HepG2 (cell line): ENCODE results near the gene LIMS2. TPM values are rescaled to one million over a fixed set of nuclear protein-coding genes. Genes with fewer than 3 reads are reported as not detected.

Source experiments
- JDP2 ChIP-seq: sonication (generic); formaldehyde crosslinking; IDR thresholded peaks from 2 replicates; pipeline ENCODE4 v1.8.1; 2022; ENCODE audit warnings: missing genetic modification reagents, borderline replicate concordance
- JUND ChIP-seq: sonication (generic); formaldehyde crosslinking; IDR thresholded peaks from 2 replicates; pipeline ENCODE4 v1.8.0; 2022; ENCODE audit warnings: mild to moderate bottlenecking, missing genetic modification reagents
- KAT7 ChIP-seq: IDR thresholded peaks from 2 replicates; pipeline ENCODE4 v1.6.1; 2018; ENCODE audit warnings: borderline replicate concordance, missing compliant biosample characterization
- KLF13 ChIP-seq: sonication (generic); formaldehyde crosslinking; IDR thresholded peaks from 2 replicates; pipeline ENCODE4 v1.4.0; 2020; ENCODE audit warnings: mild to moderate bottlenecking, missing genetic modification reagents
- SATB2 ChIP-seq: sonication (generic); formaldehyde crosslinking; IDR thresholded peaks from 2 replicates; pipeline ENCODE4 v1.5.0; 2020; ENCODE audit warnings: missing genetic modification reagents
- TSC22D2 ChIP-seq: sonication (generic); formaldehyde crosslinking; IDR thresholded peaks from 2 replicates; pipeline ENCODE4 v1.5.1; 2020; ENCODE audit warnings: missing genetic modification reagents, mild to moderate bottlenecking, borderline replicate concordance
- ZFYVE20 ChIP-seq: sonication (generic); formaldehyde crosslinking; IDR thresholded peaks from 2 replicates; pipeline ENCODE4 v1.8.0; 2023; ENCODE audit warnings: low read depth, mild to moderate bottlenecking, moderate library complexity, missing genetic modification reagents, borderline replicate concordance
- polyA plus RNA-seq, 8 experiments: library from polyadenylated mRNA; depleted of rRNA in 3 of 8; stranded (reverse) in 7 of 8; unstranded in 1 of 8; fragments of >200 nt; fragmentation: Illumina TruSeq in 4 of 8; extraction: Trizol in 4 of 8; gene quantifications; 2 replicates each; pipeline versions ENCODE4 v1.2.1 to v1.2.3, GENCODE V29; 2011 to 2016; ENCODE audit warnings: low read depth in 4 of 8, missing spikeins in 1 of 8, mixed read lengths in 1 of 8; ENCODE audit not compliant: insufficient read depth in 1 of 8
- total RNA-seq, 5 experiments: library from RNA; depleted of rRNA; stranded (reverse); fragments of >200 nt; fragmentation: Illumina TruSeq; extraction: Trizol; gene quantifications; 2 replicates each; pipeline ENCODE4 v1.2.3, GENCODE V29; 2016; ENCODE audit warnings: low read depth in 1 of 5
- TF ChIP-seq, protein P1 (sequence below): sonication (generic); formaldehyde crosslinking; IDR thresholded peaks from 2 replicates; pipeline ENCODE4 v1.4.0; 2020; ENCODE audit warnings: missing genetic modification reagents, borderline replicate concordance
- TF ChIP-seq, protein P2 (sequence below): sonication (generic); formaldehyde crosslinking; IDR thresholded peaks from one replicate; pipeline ENCODE4 v1.5.1; 2020; ENCODE audit warnings: mild to moderate bottlenecking, missing genetic modification reagents; ENCODE audit errors: not compliant biosample characterization
- TF ChIP-seq, protein P3 (sequence below): sonication (generic); formaldehyde crosslinking; IDR thresholded peaks from 2 replicates; pipeline ENCODE4 v1.5.1; 2020; ENCODE audit warnings: missing genetic modification reagents, mild to moderate bottlenecking, borderline replicate concordance
- TF ChIP-seq, protein P4 (sequence below), 2 experiments: IDR thresholded peaks; 2 replicates each; pipeline ENCODE4 v1.6.1; 2011 to 2012; ENCODE audit warnings: low read length in 2 of 2, borderline replicate concordance in 1 of 2, low read depth in 1 of 2, mild to moderate bottlenecking in 1 of 2, moderate library complexity in 1 of 2

LIMS2 gene
- total and polyA plus RNA-seq, 2 of the 13 experiments (the other 11 are each of a cell fraction or from before 2014, with no cell fraction given), result 1.0 to 1.9 TPM

DNA sequence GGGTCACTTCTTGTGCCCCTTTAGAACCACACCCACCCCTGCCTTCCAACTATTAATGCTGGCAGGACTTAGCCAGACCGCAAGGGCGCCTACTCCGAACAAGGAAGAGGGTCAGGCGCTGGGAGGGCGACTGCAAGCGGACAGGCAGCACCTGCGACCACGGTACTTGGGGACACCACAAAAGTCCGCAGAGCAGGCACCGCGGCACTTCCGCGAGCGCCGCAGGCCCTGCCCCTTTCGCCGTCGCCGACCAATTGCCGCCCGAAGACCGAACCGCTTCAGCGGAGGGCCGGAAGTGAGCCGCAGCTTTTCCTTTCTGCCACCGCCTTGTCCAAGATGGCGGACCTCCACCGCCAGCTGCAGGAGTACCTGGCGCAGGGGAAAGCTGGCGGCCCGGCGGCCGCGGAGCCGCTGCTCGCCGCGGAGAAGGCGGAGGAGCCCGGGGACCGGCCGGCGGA is 25.9 kb upstream of the LIMS2 start, which contains the start of gene SFT2D3 (continued):
- TF ChIP-seq, protein P1, sequence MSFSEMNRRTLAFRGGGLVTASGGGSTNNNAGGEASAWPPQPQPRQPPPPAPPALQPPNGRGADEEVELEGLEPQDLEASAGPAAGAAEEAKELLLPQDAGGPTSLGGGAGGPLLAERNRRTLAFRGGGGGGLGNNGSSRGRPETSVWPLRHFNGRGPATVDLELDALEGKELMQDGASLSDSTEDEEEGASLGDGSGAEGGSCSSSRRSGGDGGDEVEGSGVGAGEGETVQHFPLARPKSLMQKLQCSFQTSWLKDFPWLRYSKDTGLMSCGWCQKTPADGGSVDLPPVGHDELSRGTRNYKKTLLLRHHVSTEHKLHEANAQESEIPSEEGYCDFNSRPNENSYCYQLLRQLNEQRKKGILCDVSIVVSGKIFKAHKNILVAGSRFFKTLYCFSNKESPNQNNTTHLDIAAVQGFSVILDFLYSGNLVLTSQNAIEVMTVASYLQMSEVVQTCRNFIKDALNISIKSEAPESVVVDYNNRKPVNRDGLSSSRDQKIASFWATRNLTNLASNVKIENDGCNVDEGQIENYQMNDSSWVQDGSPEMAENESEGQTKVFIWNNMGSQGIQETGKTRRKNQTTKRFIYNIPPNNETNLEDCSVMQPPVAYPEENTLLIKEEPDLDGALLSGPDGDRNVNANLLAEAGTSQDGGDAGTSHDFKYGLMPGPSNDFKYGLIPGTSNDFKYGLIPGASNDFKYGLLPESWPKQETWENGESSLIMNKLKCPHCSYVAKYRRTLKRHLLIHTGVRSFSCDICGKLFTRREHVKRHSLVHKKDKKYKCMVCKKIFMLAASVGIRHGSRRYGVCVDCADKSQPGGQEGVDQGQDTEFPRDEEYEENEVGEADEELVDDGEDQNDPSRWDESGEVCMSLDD (CRISPR knock-in tag), result peak; percentile 33; the same call in 1 of the 2 replicates
- TF ChIP-seq, protein P2, sequence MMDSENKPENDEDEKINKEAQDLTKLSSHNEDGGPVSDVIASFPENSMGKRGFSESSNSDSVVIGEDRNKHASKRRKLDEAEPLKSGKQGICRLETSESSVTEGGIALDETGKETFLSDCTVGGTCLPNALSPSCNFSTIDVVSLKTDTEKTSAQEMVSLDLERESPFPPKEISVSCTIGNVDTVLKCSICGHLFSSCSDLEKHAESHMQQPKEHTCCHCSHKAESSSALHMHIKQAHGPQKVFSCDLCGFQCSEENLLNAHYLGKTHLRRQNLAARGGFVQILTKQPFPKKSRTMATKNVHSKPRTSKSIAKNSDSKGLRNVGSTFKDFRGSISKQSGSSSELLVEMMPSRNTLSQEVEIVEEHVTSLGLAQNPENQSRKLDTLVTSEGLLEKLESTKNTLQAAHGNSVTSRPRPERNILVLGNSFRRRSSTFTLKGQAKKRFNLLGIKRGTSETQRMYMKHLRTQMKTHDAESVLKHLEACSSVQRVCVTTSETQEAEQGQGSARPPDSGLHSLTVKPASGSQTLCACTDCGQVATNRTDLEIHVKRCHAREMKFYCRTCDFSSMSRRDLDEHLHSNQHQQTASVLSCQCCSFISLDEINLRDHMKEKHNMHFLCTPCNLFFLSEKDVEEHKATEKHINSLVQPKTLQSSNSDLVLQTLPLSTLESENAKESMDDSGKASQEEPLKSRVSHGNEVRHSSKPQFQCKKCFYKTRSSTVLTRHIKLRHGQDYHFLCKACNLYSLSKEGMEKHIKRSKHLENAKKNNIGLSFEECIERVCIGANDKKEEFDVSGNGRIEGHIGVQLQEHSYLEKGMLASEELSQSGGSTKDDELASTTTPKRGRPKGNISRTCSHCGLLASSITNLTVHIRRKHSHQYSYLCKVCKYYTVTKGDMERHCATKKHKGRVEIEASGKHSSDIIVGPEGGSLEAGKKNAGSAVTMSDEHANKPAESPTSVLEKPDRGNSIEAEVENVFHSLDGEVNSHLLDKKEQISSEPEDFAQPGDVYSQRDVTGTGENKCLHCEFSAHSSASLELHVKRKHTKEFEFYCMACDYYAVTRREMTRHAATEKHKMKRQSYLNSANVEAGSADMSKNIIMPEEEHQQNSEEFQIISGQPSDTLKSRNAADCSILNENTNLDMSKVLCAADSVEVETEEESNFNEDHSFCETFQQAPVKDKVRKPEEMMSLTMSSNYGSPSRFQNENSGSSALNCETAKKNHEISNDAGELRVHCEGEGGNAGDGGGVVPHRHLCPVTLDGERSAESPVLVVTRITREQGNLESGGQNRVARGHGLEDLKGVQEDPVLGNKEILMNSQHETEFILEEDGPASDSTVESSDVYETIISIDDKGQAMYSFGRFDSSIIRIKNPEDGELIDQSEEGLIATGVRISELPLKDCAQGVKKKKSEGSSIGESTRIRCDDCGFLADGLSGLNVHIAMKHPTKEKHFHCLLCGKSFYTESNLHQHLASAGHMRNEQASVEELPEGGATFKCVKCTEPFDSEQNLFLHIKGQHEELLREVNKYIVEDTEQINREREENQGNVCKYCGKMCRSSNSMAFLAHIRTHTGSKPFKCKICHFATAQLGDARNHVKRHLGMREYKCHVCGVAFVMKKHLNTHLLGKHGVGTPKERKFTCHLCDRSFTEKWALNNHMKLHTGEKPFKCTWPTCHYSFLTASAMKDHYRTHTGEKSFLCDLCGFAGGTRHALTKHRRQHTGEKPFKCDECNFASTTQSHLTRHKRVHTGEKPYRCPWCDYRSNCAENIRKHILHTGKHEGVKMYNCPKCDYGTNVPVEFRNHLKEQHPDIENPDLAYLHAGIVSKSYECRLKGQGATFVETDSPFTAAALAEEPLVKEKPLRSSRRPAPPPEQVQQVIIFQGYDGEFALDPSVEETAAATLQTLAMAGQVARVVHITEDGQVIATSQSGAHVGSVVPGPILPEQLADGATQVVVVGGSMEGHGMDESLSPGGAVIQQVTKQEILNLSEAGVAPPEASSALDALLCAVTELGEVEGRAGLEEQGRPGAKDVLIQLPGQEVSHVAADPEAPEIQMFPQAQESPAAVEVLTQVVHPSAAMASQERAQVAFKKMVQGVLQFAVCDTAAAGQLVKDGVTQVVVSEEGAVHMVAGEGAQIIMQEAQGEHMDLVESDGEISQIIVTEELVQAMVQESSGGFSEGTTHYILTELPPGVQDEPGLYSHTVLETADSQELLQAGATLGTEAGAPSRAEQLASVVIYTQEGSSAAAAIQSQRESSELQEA (CRISPR knock-in tag), result peak; percentile 6
- TF ChIP-seq, protein P3, sequence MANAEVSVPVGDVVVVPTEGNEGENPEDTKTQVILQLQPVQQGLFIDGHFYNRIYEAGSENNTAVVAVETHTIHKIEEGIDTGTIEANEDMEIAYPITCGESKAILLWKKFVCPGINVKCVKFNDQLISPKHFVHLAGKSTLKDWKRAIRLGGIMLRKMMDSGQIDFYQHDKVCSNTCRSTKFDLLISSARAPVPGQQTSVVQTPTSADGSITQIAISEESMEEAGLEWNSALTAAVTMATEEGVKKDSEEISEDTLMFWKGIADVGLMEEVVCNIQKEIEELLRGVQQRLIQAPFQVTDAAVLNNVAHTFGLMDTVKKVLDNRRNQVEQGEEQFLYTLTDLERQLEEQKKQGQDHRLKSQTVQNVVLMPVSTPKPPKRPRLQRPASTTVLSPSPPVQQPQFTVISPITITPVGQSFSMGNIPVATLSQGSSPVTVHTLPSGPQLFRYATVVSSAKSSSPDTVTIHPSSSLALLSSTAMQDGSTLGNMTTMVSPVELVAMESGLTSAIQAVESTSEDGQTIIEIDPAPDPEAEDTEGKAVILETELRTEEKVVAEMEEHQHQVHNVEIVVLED (CRISPR knock-in tag), result peak; percentile 72; the same call in 1 of the 2 replicates
- TF ChIP-seq TSC22D2 (CRISPR knock-in tag) (peak; percentile 85), JUND (peak; percentile 64; the same call in 1 of the 2 replicates), ZFYVE20 (CRISPR knock-in tag) (no peak), SATB2 (CRISPR knock-in tag) (0 out of 2 replicates have a peak, but pooled peaks have one; percentile 66), KAT7 (CRISPR knock-in tag) (peak; percentile 81), JDP2 (CRISPR knock-in tag) (no peak), KLF13 (no peak)
- TF ChIP-seq, protein P4, sequence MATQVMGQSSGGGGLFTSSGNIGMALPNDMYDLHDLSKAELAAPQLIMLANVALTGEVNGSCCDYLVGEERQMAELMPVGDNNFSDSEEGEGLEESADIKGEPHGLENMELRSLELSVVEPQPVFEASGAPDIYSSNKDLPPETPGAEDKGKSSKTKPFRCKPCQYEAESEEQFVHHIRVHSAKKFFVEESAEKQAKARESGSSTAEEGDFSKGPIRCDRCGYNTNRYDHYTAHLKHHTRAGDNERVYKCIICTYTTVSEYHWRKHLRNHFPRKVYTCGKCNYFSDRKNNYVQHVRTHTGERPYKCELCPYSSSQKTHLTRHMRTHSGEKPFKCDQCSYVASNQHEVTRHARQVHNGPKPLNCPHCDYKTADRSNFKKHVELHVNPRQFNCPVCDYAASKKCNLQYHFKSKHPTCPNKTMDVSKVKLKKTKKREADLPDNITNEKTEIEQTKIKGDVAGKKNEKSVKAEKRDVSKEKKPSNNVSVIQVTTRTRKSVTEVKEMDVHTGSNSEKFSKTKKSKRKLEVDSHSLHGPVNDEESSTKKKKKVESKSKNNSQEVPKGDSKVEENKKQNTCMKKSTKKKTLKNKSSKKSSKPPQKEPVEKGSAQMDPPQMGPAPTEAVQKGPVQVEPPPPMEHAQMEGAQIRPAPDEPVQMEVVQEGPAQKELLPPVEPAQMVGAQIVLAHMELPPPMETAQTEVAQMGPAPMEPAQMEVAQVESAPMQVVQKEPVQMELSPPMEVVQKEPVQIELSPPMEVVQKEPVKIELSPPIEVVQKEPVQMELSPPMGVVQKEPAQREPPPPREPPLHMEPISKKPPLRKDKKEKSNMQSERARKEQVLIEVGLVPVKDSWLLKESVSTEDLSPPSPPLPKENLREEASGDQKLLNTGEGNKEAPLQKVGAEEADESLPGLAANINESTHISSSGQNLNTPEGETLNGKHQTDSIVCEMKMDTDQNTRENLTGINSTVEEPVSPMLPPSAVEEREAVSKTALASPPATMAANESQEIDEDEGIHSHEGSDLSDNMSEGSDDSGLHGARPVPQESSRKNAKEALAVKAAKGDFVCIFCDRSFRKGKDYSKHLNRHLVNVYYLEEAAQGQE (IDR thresholded peaks at IDR 0.05; ENCODE audit: borderline replicate concordance in 1 of 2, low read depth in 1 of 2, low read length in 2 of 2), result peak in 1 of 2 experiments; percentile 74; a peak in 2 of 4 replicates
